Measurements from ENCODE around the gene MSN. TPM values are rescaled to one million over a fixed set of nuclear protein-coding genes. Genes with fewer than 3 reads are reported as not detected.

Gene MSN
- total and polyA plus RNA-seq, 2 of the 13 experiments (the other 11 are each of a cell fraction or from before 2014, with no cell fraction given) = 0.15 TPM; not detected in 1

DNA sequence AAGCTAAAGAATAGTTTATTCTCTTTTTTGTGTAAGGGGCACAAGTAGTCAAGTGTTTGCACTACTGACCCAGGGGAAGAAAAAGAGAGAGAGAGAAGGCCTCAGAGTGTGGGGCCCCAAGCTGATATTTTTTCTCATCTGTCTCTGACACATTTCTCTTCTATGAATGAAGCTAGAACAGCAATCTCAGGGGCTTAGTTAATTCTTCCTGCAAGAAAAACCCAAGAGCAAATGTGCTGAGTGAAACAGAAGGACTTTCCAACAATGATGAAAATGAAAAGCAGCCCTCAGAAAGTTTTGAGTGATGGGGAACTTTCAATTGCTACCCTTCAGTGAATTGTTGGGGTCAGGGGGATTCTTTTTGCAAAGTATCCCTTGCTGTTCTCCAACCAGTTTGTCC lies 9.2 kb upstream of the MSN start:
- no peak overlapping the region for H3K4me2 ChIP-seq (ENCODE audit: low read depth, low read length)
- BruUV-seq (replicated peaks) = no TSS peak
- ChIA-PET POLR2A (no interaction called here), CTCF (ENCODE audit: low intra/inter-chr PET ratio, low total read pairs) (no interaction called here)
- ATAC-seq (no peak), DNase-seq (ENCODE audit: low spot score) (no peak), FAIRE-seq (no peak)
- TF ChIP-seq, protein P1, sequence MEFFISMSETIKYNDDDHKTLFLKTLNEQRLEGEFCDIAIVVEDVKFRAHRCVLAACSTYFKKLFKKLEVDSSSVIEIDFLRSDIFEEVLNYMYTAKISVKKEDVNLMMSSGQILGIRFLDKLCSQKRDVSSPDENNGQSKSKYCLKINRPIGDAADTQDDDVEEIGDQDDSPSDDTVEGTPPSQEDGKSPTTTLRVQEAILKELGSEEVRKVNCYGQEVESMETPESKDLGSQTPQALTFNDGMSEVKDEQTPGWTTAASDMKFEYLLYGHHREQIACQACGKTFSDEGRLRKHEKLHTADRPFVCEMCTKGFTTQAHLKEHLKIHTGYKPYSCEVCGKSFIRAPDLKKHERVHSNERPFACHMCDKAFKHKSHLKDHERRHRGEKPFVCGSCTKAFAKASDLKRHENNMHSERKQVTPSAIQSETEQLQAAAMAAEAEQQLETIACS (CRISPR knock-in tag; IDR thresholded peaks at IDR 0.05) = no peak
- no peak for TF ChIP-seq ZBTB4 (CRISPR knock-in tag; IDR thresholded peaks at IDR 0.05; ENCODE audit: borderline replicate concordance)
- in situ Hi-C loops (cut with HindIII; ENCODE audit: extremely low pct_ligation_motif_present, low pct_unique_long_range_greater_than_20kb) (no loop called here), intact Hi-C loops (cut with micrococcal nuclease; ENCODE audit: unreplicated experiment) (no loop called here)
- H3K4me3 ChIP-seq (replicated peaks in 1 of 3; ENCODE audit: insufficient read depth in 1 of 3, low read depth in 2 of 3, low read length in 3 of 3) = no peak overlapping the region
- H3K36me3 ChIP-seq (replicated peaks in 1 of 2; ENCODE audit: control insufficient read depth in 1 of 2, insufficient read depth in 2 of 2, low read length in 2 of 2) = no peaks in the 10 kb centered on the region
- H3K4me1 ChIP-seq (ENCODE audit: insufficient read depth, low read length) = no peaks in the 10 kb centered on the region
- no peak overlapping the region for H2AFZ ChIP-seq (ENCODE audit: low read length)
- no peaks in the 10 kb centered on the region for H4K20me1 ChIP-seq (ENCODE audit: insufficient read depth, low read length)
- H3K9ac ChIP-seq (ENCODE audit: insufficient read depth, low read depth, low read length) = no peak overlapping the region
- H3K27ac ChIP-seq (ENCODE audit: extremely low read length, insufficient read depth, low read length) = no peak overlapping the region
- no peaks in the 10 kb centered on the region for H3K79me2 ChIP-seq (ENCODE audit: insufficient read depth, low read length)
- H3K9me3 ChIP-seq (ENCODE audit: low read length) = no peaks in the 10 kb centered on the region
- no peaks in the 10 kb centered on the region for H3K27me3 ChIP-seq (ENCODE audit: control insufficient read depth in 1 of 2, insufficient read depth in 2 of 2, low read length in 2 of 2)

- H3K4me2 ChIP-seq (ENCODE audit: low read depth, low read length) = no peak overlapping the region
- H3K9ac ChIP-seq (ENCODE audit: insufficient read depth, low read depth, low read length) = no peak overlapping the region
- no peak for FAIRE-seq
- H3K36me3 ChIP-seq (replicated peaks in 1 of 2; ENCODE audit: control insufficient read depth in 1 of 2, insufficient read depth in 2 of 2, low read length in 2 of 2) = no peaks in the 10 kb centered on the region
- H3K79me2 ChIP-seq (ENCODE audit: insufficient read depth, low read length) = no peaks in the 10 kb centered on the region
- no peaks in the 10 kb centered on the region for H3K9me3 ChIP-seq (ENCODE audit: low read length)
- no peaks in the 10 kb centered on the region for H4K20me1 ChIP-seq (ENCODE audit: insufficient read depth, low read length)
- 6% methylated on average over 1 of the region's 6 CpGs for WGBS (ENCODE audit: low lambda C conversion rate)
- ChIA-PET CTCF (ENCODE audit: low intra/inter-chr PET ratio, low total read pairs) (no interaction called here), POLR2A (no interaction called here)
- H3K4me3 ChIP-seq (replicated peaks in 1 of 3; ENCODE audit: insufficient read depth in 1 of 3, low read depth in 2 of 3, low read length in 3 of 3) = no peak overlapping the region
- no peak for ATAC-seq
- no peaks in the 10 kb centered on the region for H3K4me1 ChIP-seq (ENCODE audit: insufficient read depth, low read length)
- no peak for DNase-seq (ENCODE audit: low spot score)
- in situ Hi-C loops (cut with HindIII; ENCODE audit: extremely low pct_ligation_motif_present, low pct_unique_long_range_greater_than_20kb) (no loop called here), intact Hi-C loops (cut with micrococcal nuclease; ENCODE audit: unreplicated experiment) (no loop called here)
- H3K27me3 ChIP-seq (ENCODE audit: control insufficient read depth in 1 of 2, insufficient read depth in 2 of 2, low read length in 2 of 2) = no peaks in the 10 kb centered on the region
- BruUV-seq (replicated peaks) = no TSS peak
- no peak overlapping the region for H3K27ac ChIP-seq (ENCODE audit: extremely low read length, insufficient read depth, low read length)
- no peak overlapping the region for H2AFZ ChIP-seq (ENCODE audit: low read length)
- TF ChIP-seq ZFP82 (CRISPR knock-in tag; IDR thresholded peaks at IDR 0.05; ENCODE audit: borderline replicate concordance) = no peak
- no peak for TF ChIP-seq MYC (CRISPR knock-in tag; IDR thresholded peaks at IDR 0.05; ENCODE audit: borderline replicate concordance)
- no peak for TF ChIP-seq GPBP1L1 (CRISPR knock-in tag; IDR thresholded peaks at IDR 0.05)
- no peak for TF ChIP-seq ZBTB1 (CRISPR knock-in tag; IDR thresholded peaks at IDR 0.05; ENCODE audit: borderline replicate concordance)
- TF ChIP-seq MBNL3 (CRISPR knock-in tag; conservative IDR thresholded peaks at IDR 0.05) = no peak
- TF ChIP-seq ZNF451 (CRISPR knock-in tag; IDR thresholded peaks at IDR 0.05) = no peak
- TF ChIP-seq ZBTB8A (CRISPR knock-in tag; IDR thresholded peaks at IDR 0.05; ENCODE audit: borderline replicate concordance, low read depth) = no peak
- no peak for TF ChIP-seq MEIS2 (CRISPR knock-in tag; IDR thresholded peaks at IDR 0.05)
- no peak for TF ChIP-seq ZFP62 (CRISPR knock-in tag; IDR thresholded peaks at IDR 0.05)
Measured at GRCh38 chrX:65667157-65667502, 324 bp upstream of the MSN start.

Measured in HepG2 (cell line).